GM10266 (cell line): Measurements from ENCODE around the gene PNKD.

Source experiments
- DNase-seq: peaks from one replicate; pipeline ENCODE4 v3.0.0; 2012; ENCODE audit errors: extremely low spot score
- TF ChIP-seq, protein P1 (sequence below): IDR thresholded peaks from 2 replicates; pipeline ENCODE4 v1.5.1; 2012; ENCODE audit warnings: mild to moderate bottlenecking, low read depth; ENCODE audit not compliant: control insufficient read depth, insufficient read depth; ENCODE audit errors: missing control alignments

The PNKD gene

DNA sequence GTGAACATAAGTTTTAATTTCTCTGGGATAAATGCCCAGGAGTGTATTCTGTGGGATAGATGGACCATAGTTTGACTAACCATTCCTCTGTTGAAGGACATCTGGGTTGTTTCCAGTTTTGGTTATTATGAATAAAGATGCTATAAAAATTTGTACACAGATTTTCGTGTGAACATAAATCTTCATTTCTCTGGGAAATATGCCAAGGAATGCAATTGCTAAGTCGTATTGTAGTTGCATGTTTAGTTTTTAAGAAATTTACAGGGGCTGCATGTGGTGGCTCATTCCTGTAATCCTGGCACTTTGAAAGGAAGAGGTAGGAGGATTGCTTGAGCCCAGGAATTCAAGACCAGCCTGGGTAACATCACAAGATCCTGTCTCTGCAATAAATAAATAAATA, 104.9 kb downstream of the PNKD start:
- TF ChIP-seq, protein P1, sequence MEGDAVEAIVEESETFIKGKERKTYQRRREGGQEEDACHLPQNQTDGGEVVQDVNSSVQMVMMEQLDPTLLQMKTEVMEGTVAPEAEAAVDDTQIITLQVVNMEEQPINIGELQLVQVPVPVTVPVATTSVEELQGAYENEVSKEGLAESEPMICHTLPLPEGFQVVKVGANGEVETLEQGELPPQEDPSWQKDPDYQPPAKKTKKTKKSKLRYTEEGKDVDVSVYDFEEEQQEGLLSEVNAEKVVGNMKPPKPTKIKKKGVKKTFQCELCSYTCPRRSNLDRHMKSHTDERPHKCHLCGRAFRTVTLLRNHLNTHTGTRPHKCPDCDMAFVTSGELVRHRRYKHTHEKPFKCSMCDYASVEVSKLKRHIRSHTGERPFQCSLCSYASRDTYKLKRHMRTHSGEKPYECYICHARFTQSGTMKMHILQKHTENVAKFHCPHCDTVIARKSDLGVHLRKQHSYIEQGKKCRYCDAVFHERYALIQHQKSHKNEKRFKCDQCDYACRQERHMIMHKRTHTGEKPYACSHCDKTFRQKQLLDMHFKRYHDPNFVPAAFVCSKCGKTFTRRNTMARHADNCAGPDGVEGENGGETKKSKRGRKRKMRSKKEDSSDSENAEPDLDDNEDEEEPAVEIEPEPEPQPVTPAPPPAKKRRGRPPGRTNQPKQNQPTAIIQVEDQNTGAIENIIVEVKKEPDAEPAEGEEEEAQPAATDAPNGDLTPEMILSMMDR: no peak
- DNase-seq: no peak

DNA sequence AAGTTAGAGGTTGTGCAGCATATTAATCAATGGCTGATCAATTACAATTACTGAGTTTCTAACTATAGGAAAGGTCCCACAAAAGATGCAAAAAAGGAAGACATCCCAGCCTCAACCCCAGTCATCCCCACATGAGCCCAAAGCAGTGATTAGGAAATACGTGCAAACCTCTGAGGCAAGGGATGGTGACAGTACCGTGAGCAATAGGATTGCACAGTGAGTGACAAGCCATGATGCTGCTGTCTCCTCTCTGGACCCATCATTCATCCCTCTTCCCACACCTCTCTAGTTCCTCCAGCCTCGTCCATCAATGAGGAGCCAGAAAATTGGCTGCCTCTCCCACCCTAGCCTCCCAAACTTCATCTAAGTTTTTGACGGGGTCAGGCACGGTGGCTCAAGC, 107.7 kb downstream of the PNKD start:
- DNase-seq: no peak
- TF ChIP-seq, protein P1: no peak

DNA sequence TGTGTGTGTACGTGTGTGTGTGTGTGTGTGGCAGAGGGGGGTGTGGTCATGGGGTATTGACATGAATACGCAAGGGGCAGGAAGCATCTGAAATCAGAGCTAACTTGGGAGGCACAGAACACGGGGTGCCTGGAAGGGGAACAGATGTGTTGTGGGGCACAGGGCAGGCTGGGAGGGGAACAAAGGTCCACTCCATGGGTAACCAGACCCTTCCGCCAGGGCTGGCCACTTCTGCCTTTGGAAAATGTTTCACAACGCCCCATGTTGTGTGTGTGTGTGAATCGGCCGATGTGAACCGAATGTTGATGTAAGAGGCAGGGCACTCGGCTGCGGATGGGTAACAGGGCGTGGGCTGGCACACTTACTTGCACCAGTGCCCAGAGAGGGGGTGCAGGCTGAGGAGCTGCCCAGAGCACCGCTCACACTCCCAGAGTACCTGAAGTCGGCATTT, 111.6 kb downstream of the PNKD start, which contains the start of gene SLC11A1:
Gene SLC11A1, plus strand, starts transcription at position 358 of the 451 bp plus-strand sequence. CDS start 96 bp downstream, outside the sequence.
- no peak for DNase-seq
- TF ChIP-seq, protein P1: no peak

DNA sequence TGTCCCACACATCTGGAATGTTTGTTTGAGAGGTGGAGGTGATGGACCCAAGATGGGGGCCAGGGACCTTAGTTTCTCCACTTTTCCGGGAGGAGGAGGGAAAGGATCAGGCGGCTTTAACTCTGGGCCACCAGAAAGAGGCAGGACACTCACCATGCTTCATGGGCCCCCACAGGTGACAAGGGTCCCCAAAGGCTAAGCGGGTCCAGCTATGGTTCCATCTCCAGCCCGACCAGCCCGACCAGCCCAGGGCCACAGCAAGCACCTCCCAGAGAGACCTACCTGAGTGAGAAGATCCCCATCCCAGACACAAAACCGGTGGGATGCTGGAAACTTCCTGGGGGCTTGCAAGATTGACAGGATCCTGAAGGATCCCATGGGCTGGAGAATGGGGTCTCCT, 112.5 kb downstream of the PNKD start:
- no peak for DNase-seq
- TF ChIP-seq, protein P1: no peak

DNA sequence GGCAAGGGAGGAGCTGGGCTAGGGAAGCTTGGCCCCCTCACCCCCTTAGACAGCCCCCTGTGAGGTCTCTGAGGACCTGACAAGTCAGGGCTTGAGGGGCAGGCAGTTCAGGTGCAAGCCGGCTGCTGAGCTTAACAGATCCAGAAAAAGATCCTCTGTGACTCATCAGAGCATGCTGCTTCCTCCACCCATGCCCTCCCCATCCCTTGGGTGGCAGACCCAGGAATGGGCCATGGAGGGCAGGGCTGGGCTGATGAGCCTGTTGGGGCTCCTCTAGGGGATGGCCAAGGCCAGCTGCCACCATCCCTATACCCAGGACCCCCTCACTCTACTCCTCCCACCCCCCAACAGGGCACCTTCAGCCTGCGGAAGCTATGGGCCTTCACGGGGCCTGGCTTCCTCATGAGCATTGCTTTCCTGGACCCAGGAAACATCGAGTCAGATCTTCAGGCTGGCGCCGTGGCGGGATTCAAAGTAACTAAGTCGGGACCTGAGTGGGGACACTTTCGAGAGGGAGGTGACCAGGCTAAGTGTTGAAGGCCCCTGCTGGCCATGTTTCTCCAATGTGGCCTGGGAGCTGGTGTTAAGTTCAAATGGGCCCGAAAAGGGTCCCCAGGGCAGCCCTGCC, 113.7 kb downstream of the PNKD start:
- DNase-seq: no peak
- TF ChIP-seq, protein P1: no peak

DNA sequence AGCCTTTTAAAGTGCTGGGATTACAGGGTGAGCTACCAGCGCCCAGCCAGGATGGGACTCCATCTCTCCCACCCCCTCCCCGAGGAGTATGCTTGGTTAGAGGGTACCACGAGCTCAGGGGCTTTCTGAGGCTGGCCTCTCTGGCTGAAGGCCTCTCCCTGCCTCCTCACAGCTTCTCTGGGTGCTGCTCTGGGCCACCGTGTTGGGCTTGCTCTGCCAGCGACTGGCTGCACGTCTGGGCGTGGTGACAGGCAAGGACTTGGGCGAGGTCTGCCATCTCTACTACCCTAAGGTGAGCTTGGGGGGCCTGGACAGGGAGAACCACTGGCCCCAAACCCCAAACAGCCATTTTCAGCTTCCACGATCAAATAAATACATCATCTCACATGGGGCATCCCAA, 114.7 kb downstream of the PNKD start:
- DNase-seq: no peak
- TF ChIP-seq, protein P1: no peak

DNA sequence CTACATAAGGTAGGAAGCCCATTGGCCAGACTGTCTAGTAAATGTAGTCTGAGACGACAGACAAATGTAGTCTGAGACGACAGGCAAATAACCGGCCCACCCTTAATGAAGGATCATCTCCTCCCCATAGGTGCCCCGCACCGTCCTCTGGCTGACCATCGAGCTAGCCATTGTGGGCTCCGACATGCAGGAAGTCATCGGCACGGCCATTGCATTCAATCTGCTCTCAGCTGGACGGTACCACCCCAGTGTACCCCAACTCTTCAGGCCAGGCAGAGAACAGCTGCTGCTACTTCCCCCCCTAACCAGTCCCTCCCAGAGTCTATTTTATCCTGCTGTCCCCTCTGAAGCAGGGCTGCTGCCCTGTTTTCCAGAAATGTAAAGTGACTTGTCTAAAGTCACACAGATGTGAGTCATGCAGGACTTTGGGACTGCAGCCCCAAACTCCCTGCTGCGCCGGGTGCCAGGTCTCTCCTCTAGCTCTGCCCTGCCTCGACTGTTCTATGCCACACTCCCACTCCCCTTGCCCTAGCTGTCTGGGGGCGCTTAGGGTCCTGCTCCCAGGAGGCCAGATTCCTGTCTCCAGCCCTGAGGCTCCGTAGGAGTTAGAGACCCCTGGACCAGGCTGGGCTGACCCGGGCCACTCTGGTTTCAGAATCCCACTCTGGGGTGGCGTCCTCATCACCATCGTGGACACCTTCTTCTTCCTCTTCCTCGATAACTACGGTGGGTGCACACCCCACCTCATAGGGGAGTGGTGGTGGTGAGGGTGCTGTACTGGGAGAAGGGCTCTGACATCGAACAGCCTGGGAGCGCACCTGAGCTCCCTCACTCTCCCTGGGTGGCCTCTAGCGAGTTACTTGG, 116.4 kb downstream of the PNKD start:
- TF ChIP-seq, protein P1: no peak

More for the DNA sequence above, 116.4 kb downstream of the PNKD start:
- no peak for DNase-seq
